ENCODE measurements around the gene PSMA1.
A peak's percentile ranks its signal among the peaks of the same experiment; 100 is the strongest.

The PSMA1 gene

GRCh38 chr11:14499560-14500180, 20.5 kb downstream of the PSMA1 start, which contains the start of gene COPB1:
Gene COPB1 (minus strand): TSS chr11:14499811. CDS start chr11:14498928, 883 bp downstream.
- no peaks in the 10 kb centered on the region for H3K9me2 ChIP-seq (replicated peaks; ENCODE audit: control insufficient read depth, low read length)
- peak within 1 kb of the TSS; percentile 95 for H3K4me3 ChIP-seq (ENCODE audit: low read length)
- H4K20me1 ChIP-seq (ENCODE audit: control insufficient read depth, insufficient read depth, low read depth, low read length), result peaks cover 3% of the 10 kb centered on the region; the same call in 1 of the 2 replicates
- peak within 1 kb of the TSS; percentile 50 for H3K27ac ChIP-seq (ENCODE audit: low read depth, low read length)
- H3K9me3 ChIP-seq (ENCODE audit: control insufficient read depth, insufficient read depth, low read length), result no peaks in the 10 kb centered on the region
- peaks cover 49% of the 10 kb centered on the region for H3K36me3 ChIP-seq (ENCODE audit: control insufficient read depth, low read length)
- no peaks in the 10 kb centered on the region for H3K27me3 ChIP-seq (ENCODE audit: control insufficient read depth, low read length)
- peaks cover 17% of the 10 kb centered on the region for H3K4me1 ChIP-seq (ENCODE audit: control insufficient read depth, low read length)
- TF ChIP-seq, protein P1, sequence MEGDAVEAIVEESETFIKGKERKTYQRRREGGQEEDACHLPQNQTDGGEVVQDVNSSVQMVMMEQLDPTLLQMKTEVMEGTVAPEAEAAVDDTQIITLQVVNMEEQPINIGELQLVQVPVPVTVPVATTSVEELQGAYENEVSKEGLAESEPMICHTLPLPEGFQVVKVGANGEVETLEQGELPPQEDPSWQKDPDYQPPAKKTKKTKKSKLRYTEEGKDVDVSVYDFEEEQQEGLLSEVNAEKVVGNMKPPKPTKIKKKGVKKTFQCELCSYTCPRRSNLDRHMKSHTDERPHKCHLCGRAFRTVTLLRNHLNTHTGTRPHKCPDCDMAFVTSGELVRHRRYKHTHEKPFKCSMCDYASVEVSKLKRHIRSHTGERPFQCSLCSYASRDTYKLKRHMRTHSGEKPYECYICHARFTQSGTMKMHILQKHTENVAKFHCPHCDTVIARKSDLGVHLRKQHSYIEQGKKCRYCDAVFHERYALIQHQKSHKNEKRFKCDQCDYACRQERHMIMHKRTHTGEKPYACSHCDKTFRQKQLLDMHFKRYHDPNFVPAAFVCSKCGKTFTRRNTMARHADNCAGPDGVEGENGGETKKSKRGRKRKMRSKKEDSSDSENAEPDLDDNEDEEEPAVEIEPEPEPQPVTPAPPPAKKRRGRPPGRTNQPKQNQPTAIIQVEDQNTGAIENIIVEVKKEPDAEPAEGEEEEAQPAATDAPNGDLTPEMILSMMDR (IDR thresholded peaks at IDR 0.05; ENCODE audit: low read depth, low read length, poor library complexity, severe bottlenecking), result no peak
- no peak for TF ChIP-seq EZH2phosphoT487 (IDR thresholded peaks at IDR 0.05; ENCODE audit: borderline replicate concordance, low read length)
- H3F3A ChIP-seq (ENCODE audit: control insufficient read depth, insufficient read depth), result peaks cover 23% of the 10 kb centered on the region
- peak within 1 kb of the TSS; percentile 90 for H3K4me2 ChIP-seq (ENCODE audit: low read length)
- peaks cover 45% of the 10 kb centered on the region for H3K79me2 ChIP-seq (ENCODE audit: control insufficient read depth, low read length)

GRCh38 chr11:14499178-14499559, 21.0 kb downstream of the PSMA1 start:
- H3K9me2 ChIP-seq (replicated peaks; ENCODE audit: control insufficient read depth, low read length), result no peaks in the 10 kb centered on the region
- peaks cover 17% of the 10 kb centered on the region for H3K4me1 ChIP-seq (ENCODE audit: control insufficient read depth, low read length)
- TF ChIP-seq EZH2phosphoT487 (IDR thresholded peaks at IDR 0.05; ENCODE audit: borderline replicate concordance, low read length), result no peak
- TF ChIP-seq, protein P1 (IDR thresholded peaks at IDR 0.05; ENCODE audit: low read depth, low read length, poor library complexity, severe bottlenecking), result no peak
- no peaks in the 10 kb centered on the region for H3K9me3 ChIP-seq (ENCODE audit: control insufficient read depth, insufficient read depth, low read length)
- H3K4me2 ChIP-seq (ENCODE audit: low read length), result peak overlapping the region; percentile 90
- peak overlapping the region; percentile 95 for H3K4me3 ChIP-seq (ENCODE audit: low read length)
- H4K20me1 ChIP-seq (ENCODE audit: control insufficient read depth, insufficient read depth, low read depth, low read length), result peaks cover 3% of the 10 kb centered on the region; the same call in 1 of the 2 replicates
- H3K27me3 ChIP-seq (ENCODE audit: control insufficient read depth, low read length), result no peaks in the 10 kb centered on the region
- H3K27ac ChIP-seq (ENCODE audit: low read depth, low read length), result no peak overlapping the region
- H3F3A ChIP-seq (ENCODE audit: control insufficient read depth, insufficient read depth), result peaks cover 19% of the 10 kb centered on the region
- H3K36me3 ChIP-seq (ENCODE audit: control insufficient read depth, low read length), result peaks cover 49% of the 10 kb centered on the region
- peaks cover 45% of the 10 kb centered on the region for H3K79me2 ChIP-seq (ENCODE audit: control insufficient read depth, low read length)

GRCh38 chr11:14480716-14481115, 39.5 kb downstream of the PSMA1 start:
- Histone ChIP-seq H3K4me2 (ENCODE audit: low read length) (no peak overlapping the region), H3K36me3 (ENCODE audit: control insufficient read depth, low read length) (peaks cover 95% of the 10 kb centered on the region), H3K4me3 (ENCODE audit: low read length) (no peak overlapping the region), H4K20me1 (ENCODE audit: control insufficient read depth, insufficient read depth, low read depth, low read length) (no peaks in the 10 kb centered on the region), H3K4me1 (ENCODE audit: control insufficient read depth, low read length) (no peaks in the 10 kb centered on the region), H3K27me3 (ENCODE audit: control insufficient read depth, low read length) (no peaks in the 10 kb centered on the region), H3F3A (ENCODE audit: control insufficient read depth, insufficient read depth) (0 out of 2 replicates have a peak, but pooled peaks cover 5% of the 10 kb centered on the region), H3K79me2 (ENCODE audit: control insufficient read depth, low read length) (no peaks in the 10 kb centered on the region), H3K9me2 (replicated peaks; ENCODE audit: control insufficient read depth, low read length) (no peaks in the 10 kb centered on the region), H3K27ac (ENCODE audit: low read depth, low read length) (no peak overlapping the region; the same call in 1 of the 2 replicates), H3K9me3 (ENCODE audit: control insufficient read depth, insufficient read depth, low read length) (no peaks in the 10 kb centered on the region)
- no peak for TF ChIP-seq EZH2phosphoT487 (IDR thresholded peaks at IDR 0.05; ENCODE audit: borderline replicate concordance, low read length)
- TF ChIP-seq, protein P1 (IDR thresholded peaks at IDR 0.05; ENCODE audit: low read depth, low read length, poor library complexity, severe bottlenecking), result no peak
